ENCODE results near the gene ZNF780B.

DNA sequence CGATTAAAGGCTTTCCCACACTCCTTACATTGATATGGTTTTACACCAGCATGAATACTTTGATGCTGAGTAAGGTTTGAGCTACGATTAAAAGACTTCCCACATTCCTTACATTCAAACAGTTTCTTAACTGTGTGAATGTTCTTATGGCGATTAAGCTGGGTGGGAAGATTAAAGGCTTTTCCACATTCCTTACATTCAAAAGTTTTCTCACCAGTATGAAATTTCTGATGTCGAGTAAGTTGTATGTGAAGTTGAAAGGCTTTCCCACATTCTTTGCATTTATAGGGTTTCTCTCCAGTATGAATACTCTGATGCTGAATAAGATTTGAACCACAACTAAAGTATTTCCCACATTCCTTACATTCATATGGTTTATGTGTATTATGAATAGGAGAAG is 20.0 kb downstream of the ZNF780B start:
- TF ChIP-seq EZH2 (IDR thresholded peaks at IDR 0.05; ENCODE audit: borderline replicate concordance, low read depth, low read length, severe bottlenecking) (no peak), POLR2A (IDR thresholded peaks at IDR 0.05; ENCODE audit: low read depth, low read length) (no peak), JUN (IDR thresholded peaks at IDR 0.05; ENCODE audit: borderline replicate concordance, insufficient read depth, insufficient read length, low read depth) (no peak), MYC (IDR thresholded peaks at IDR 0.05; ENCODE audit: low read depth, low read length) (no peak)
- TF ChIP-seq, protein P1, sequence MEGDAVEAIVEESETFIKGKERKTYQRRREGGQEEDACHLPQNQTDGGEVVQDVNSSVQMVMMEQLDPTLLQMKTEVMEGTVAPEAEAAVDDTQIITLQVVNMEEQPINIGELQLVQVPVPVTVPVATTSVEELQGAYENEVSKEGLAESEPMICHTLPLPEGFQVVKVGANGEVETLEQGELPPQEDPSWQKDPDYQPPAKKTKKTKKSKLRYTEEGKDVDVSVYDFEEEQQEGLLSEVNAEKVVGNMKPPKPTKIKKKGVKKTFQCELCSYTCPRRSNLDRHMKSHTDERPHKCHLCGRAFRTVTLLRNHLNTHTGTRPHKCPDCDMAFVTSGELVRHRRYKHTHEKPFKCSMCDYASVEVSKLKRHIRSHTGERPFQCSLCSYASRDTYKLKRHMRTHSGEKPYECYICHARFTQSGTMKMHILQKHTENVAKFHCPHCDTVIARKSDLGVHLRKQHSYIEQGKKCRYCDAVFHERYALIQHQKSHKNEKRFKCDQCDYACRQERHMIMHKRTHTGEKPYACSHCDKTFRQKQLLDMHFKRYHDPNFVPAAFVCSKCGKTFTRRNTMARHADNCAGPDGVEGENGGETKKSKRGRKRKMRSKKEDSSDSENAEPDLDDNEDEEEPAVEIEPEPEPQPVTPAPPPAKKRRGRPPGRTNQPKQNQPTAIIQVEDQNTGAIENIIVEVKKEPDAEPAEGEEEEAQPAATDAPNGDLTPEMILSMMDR (IDR thresholded peaks at IDR 0.05; ENCODE audit: extremely low read depth in 1 of 2, insufficient read depth in 1 of 2, low read depth in 1 of 2, low read length in 2 of 2): no peak
